A549 (cell line): ENCODE measurements around the gene ROCK1.

Source experiments
- HOXB13 ChIP-seq: fragments of 250-450 bp; sonication (Bioruptor Pico); IDR thresholded peaks from 2 replicates; pipeline ENCODE4 v1.5.0; 2020; ENCODE audit warnings: low read depth, mild to moderate bottlenecking, moderate library complexity
- HOXB5 ChIP-seq: fragments of 250-450 bp; sonication (Bioruptor Pico); IDR thresholded peaks from 2 replicates; pipeline ENCODE4 v1.5.0; 2020; ENCODE audit warnings: mild to moderate bottlenecking, moderate library complexity
- JUN ChIP-seq, 2 experiments: fragments of >200 bp; sonication (Bioruptor Twin); formaldehyde crosslinking; IDR thresholded peaks; 2 replicates in 1 of 2; 3 replicates in 1 of 2; pipeline ENCODE4 v1.6.1; 2016 to 2017
- PHF8 ChIP-seq: fragments of 200-600 bp; sonication (generic); IDR thresholded peaks from 2 replicates; pipeline ENCODE4 v1.6.1; 2016; ENCODE audit warnings: low read depth, mild to moderate bottlenecking, antibody characterized with exemption, moderate library complexity, borderline replicate concordance
- RCOR1 ChIP-seq: fragments of 150-350 bp; IDR thresholded peaks from 2 replicates; pipeline ENCODE4 v1.6.1; 2014; ENCODE audit warnings: antibody characterized with exemption, low read length, low read depth
- TF ChIP-seq, protein P1 (sequence below): IDR thresholded peaks from 2 replicates; pipeline ENCODE4 v1.6.1; 2012
- TF ChIP-seq, protein P2 (sequence below): fragments of 250-450 bp; sonication (Bioruptor Pico); IDR thresholded peaks from 2 replicates; pipeline ENCODE4 v1.5.0; 2020; ENCODE audit warnings: low read depth, mild to moderate bottlenecking, moderate library complexity

DNA sequence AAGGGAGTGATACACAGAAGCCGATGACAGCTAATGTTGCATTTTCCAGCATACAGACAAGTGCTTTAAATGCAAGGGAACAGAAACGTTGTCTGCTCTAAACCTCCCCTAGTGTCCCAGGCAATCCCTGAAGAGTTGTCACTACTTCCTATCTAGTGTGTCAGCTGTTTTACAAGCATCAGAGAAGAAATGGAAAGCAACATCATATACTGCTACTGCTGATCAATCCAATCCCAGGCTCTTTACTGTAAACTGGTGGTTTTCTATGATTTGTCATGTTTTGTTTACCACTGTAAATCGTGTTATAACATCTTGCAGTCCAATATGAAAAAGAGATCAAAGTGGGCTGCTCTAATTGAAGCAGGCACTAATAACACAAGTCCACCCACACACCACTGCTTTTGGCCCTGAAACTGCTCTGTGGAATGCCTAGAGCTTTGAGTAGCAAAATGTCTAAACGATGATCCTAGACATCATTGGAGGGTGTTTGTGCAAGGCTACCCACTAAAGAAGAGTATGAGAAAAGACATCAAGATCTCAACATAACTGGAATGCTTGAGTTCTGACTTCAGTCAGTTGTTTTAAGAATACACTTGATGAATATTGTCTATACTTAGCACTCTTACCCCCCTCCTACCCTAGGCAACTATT is 18.1 kb upstream of the ROCK1 start:
- TF ChIP-seq HOXB13 (CRISPR knock-in tag) (no peak), RCOR1 (no peak), HOXB5 (CRISPR knock-in tag) (no peak), PHF8 (no peak), JUN (IDR thresholded peaks at IDR 0.05) (no peak)
- TF ChIP-seq, protein P1, sequence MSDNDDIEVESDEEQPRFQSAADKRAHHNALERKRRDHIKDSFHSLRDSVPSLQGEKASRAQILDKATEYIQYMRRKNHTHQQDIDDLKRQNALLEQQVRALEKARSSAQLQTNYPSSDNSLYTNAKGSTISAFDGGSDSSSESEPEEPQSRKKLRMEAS: no peak
- TF ChIP-seq, protein P2, sequence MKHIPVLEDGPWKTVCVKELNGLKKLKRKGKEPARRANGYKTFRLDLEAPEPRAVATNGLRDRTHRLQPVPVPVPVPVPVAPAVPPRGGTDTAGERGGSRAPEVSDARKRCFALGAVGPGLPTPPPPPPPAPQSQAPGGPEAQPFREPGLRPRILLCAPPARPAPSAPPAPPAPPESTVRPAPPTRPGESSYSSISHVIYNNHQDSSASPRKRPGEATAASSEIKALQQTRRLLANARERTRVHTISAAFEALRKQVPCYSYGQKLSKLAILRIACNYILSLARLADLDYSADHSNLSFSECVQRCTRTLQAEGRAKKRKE: no peak
